Measurements from ENCODE around the gene CD8B2. TPM values are rescaled to one million over a fixed set of nuclear protein-coding genes. Genes with fewer than 3 reads are reported as not detected.

CD8B2 gene
- polyA plus RNA-seq, 1 of the 3 experiments (the other 2 are of a cell fraction): not detected

- DNase-seq: no peak
- Histone ChIP-seq H3K27me3 (ENCODE audit: insufficient read depth) (no peaks in the 10 kb centered on the region), H3F3A (replicated peaks; ENCODE audit: insufficient read depth) (no peaks in the 10 kb centered on the region), H3K4me3 (ENCODE audit: low read depth in 2 of 2, low read length in 1 of 2) (no peak overlapping the region), H3K9ac (no peak overlapping the region), H3K9me3 (no peaks in the 10 kb centered on the region), H3K9me2 (no peaks in the 10 kb centered on the region), H3K4me2 (no peak overlapping the region), H3K79me2 (ENCODE audit: insufficient read depth) (no peaks in the 10 kb centered on the region), H3K27ac (ENCODE audit: low read depth in 2 of 2, low read length in 1 of 2) (no peak overlapping the region), H3K36me3 (replicated peaks in 1 of 2; ENCODE audit: control insufficient read depth in 1 of 2, insufficient read depth in 2 of 2, low read length in 1 of 2) (no peaks in the 10 kb centered on the region), H3K4me1 (ENCODE audit: control insufficient read depth in 1 of 2, insufficient read depth in 2 of 2, low read depth in 1 of 2, low read length in 1 of 2) (peaks cover 0 to 30% of the 10 kb centered on the region in 2 experiments; a peak in 2 of 4 replicates), H4K20me1 (ENCODE audit: insufficient read depth) (no peaks in the 10 kb centered on the region), H2AFZ (ENCODE audit: low read depth) (no peak overlapping the region)
- 37% methylated on average over 7 of the region's 8 CpGs for WGBS (ENCODE audit: low lambda C conversion rate)
- TF ChIP-seq RXRA (IDR thresholded peaks at IDR 0.05; ENCODE audit: borderline replicate concordance, low read depth) (no peak), RCOR1 (IDR thresholded peaks at IDR 0.05; ENCODE audit: low read length) (no peak), EP300 (IDR thresholded peaks at IDR 0.05; ENCODE audit: borderline replicate concordance in 1 of 2, low read depth in 1 of 2, low read length in 1 of 2) (no peak), MEF2A (IDR thresholded peaks at IDR 0.05; ENCODE audit: borderline replicate concordance, low read depth) (no peak), RAD21 (IDR thresholded peaks at IDR 0.05; ENCODE audit: low read length) (no peak), USF1 (IDR thresholded peaks at IDR 0.05; ENCODE audit: borderline replicate concordance, low read depth) (no peak), FOXM1 (IDR thresholded peaks at IDR 0.05; ENCODE audit: low read depth) (no peak), POLR2AphosphoS5 (IDR thresholded peaks at IDR 0.05; ENCODE audit: low read depth, low read length) (no peak), FOXJ3 (CRISPR knock-in tag; IDR thresholded peaks at IDR 0.05) (no peak)
- TF ChIP-seq, protein P1, sequence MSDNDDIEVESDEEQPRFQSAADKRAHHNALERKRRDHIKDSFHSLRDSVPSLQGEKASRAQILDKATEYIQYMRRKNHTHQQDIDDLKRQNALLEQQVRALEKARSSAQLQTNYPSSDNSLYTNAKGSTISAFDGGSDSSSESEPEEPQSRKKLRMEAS (IDR thresholded peaks at IDR 0.05; ENCODE audit: low read depth): no peak
- TF ChIP-seq, protein P2, sequence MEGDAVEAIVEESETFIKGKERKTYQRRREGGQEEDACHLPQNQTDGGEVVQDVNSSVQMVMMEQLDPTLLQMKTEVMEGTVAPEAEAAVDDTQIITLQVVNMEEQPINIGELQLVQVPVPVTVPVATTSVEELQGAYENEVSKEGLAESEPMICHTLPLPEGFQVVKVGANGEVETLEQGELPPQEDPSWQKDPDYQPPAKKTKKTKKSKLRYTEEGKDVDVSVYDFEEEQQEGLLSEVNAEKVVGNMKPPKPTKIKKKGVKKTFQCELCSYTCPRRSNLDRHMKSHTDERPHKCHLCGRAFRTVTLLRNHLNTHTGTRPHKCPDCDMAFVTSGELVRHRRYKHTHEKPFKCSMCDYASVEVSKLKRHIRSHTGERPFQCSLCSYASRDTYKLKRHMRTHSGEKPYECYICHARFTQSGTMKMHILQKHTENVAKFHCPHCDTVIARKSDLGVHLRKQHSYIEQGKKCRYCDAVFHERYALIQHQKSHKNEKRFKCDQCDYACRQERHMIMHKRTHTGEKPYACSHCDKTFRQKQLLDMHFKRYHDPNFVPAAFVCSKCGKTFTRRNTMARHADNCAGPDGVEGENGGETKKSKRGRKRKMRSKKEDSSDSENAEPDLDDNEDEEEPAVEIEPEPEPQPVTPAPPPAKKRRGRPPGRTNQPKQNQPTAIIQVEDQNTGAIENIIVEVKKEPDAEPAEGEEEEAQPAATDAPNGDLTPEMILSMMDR (IDR thresholded peaks at IDR 0.05): no peak
- ChIA-PET POLR2A (no interaction called here), CTCF (interaction anchor here (1.3 to 10.7 kb wide), 7 partner anchors 12 to 457 kb away, joined by 4 to 294 read pairs (median 21); no protein-coding TSS in a partner anchor)
Observed at GRCh38 chr2:106561356-106561755, 74.2 kb downstream of the CD8B2 start.

DNA sequence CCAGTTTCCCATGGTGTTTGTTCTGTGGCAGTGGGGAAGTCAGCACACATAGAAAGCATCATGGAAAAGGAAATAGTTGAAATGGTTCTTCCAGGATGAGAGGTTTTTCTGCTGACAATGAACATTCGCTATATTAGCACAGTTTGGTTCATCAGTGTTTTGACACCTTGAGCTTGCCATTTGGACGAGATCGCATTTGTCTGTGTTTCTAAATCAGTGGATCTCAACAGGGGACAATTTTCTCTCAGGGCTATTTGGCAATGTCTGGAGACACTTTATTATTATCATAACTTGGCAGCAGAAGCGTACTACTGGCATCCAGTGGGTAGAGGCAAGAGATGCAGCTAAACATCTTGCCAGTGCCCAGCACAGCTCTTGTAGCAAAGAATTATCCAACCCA lies 74.6 kb downstream of the CD8B2 start:
- H2AFZ ChIP-seq (ENCODE audit: low read depth): no peak overlapping the region
- POLR2A ChIA-PET: interaction anchor here (2.4 kb wide), 1 partner anchor 21 kb away, joined by 10 read pairs; no protein-coding TSS in a partner anchor
- no peaks in the 10 kb centered on the region for H3K9me3 ChIP-seq
- no peak for TF ChIP-seq CHD2 (IDR thresholded peaks at IDR 0.05; ENCODE audit: low read length, partially characterized antibody)
- TF ChIP-seq RAD21 (IDR thresholded peaks at IDR 0.05; ENCODE audit: low read length): peak; percentile 48
- no peak overlapping the region for H3K4me2 ChIP-seq
- no peak overlapping the region for H3K4me3 ChIP-seq (ENCODE audit: low read depth in 2 of 2, low read length in 1 of 2)
- H3K79me2 ChIP-seq (ENCODE audit: insufficient read depth): no peaks in the 10 kb centered on the region
- 42% methylated on average over 4 of the region's 4 CpGs for whole genome bisulfite sequencing (ENCODE audit: low lambda C conversion rate)
- no peaks in the 10 kb centered on the region for H3K36me3 ChIP-seq (replicated peaks in 1 of 2; ENCODE audit: control insufficient read depth in 1 of 2, insufficient read depth in 2 of 2, low read length in 1 of 2)
- H3F3A ChIP-seq (replicated peaks; ENCODE audit: insufficient read depth): no peaks in the 10 kb centered on the region
- H3K27me3 ChIP-seq (ENCODE audit: insufficient read depth): no peaks in the 10 kb centered on the region
- H3K9me2 ChIP-seq: no peaks in the 10 kb centered on the region
- no peak overlapping the region for H3K9ac ChIP-seq
- H3K4me1 ChIP-seq (ENCODE audit: control insufficient read depth in 1 of 2, insufficient read depth in 2 of 2, low read depth in 1 of 2, low read length in 1 of 2): peaks cover 0 to 30% of the 10 kb centered on the region in 2 experiments; a peak in 2 of 4 replicates
- no peak overlapping the region for H3K27ac ChIP-seq (ENCODE audit: low read depth in 2 of 2, low read length in 1 of 2)
- DNase-seq: no peak
- CTCF ChIA-PET: interaction anchor here (0.5 to 10.7 kb wide), 16 partner anchors 10 to 1623 kb away, joined by 3 to 294 read pairs (median 6); no protein-coding TSS in a partner anchor
- no peaks in the 10 kb centered on the region for H4K20me1 ChIP-seq (ENCODE audit: insufficient read depth)

Measured in SK-N-SH (cell line).